ENCODE measurements around the gene SLCO3A1.

- TF ChIP-seq CTCF (conservative IDR thresholded peaks at IDR 0.05) (no peak), EZH2 (IDR thresholded peaks at IDR 0.05; ENCODE audit: low read depth) (no peak)
Measured at GRCh38 chr15:91924837-91925495, 71.5 kb downstream of the SLCO3A1 start.

Measured in PC-9 (cell line).